ENCODE data around the gene PTPRA. TPM values are rescaled to one million over a fixed set of nuclear protein-coding genes. Genes with fewer than 3 reads are reported as not detected.

PTPRA gene
- total RNA-seq, 1 experiment from 2014 or later, result 47.2 TPM

DNA sequence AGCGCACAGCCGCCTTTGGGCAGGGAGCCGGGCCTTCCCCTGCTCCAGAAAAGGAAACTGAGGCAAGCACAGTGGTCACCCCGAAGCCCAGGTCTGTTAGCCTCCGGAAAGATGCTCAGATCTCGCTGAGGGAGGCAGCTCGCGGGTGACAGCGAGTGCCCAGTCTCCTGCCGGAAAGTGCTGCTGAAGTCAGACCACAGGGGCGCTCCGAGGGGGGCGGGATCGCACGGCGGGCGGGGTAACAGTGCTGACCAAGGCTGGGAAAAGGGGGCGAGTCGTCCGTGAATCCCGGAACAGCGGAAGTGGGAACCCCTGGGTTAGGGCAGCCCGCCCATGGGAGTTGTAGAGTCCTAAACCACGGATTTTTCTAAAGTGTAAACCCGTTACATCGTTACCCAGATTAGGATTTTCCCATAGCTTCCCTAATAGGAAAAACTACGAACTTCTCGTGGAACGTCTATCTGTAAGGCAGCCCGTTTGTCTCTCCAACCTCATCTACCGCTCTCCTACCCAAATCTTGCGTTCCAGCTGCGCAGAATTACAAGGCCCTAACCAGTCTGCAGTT is 32.2 kb upstream of the PTPRA start:
- Mint-ChIP-seq H3K9me3 (peaks cover 5% of the 10 kb centered on the region), H3K4me1 (peaks cover 8% of the 10 kb centered on the region), H3K27me3 (ENCODE audit: low read depth) (peaks cover 27% of the 10 kb centered on the region), H3K4me3 (peak overlapping the region; percentile 75), H3K36me3 (peaks cover 11% of the 10 kb centered on the region), H3K27ac (no peak overlapping the region)
- ChIA-PET POLR2A (no interaction called here), CTCF (interaction anchor here (0.7 to 1.6 kb wide), 4 partner anchors 7 to 85 kb away, joined by 3 to 10 read pairs (median 4); no protein-coding TSS in a partner anchor)
- peak; percentile 45 for ATAC-seq
- peak; percentile 65 for DNase-seq (ENCODE audit: low spot score)
- no peak for TF ChIP-seq MLX (CRISPR knock-in tag; IDR thresholded peaks at IDR 0.05)
- TF ChIP-seq SOX15 (CRISPR knock-in tag; IDR thresholded peaks at IDR 0.05), result no peak
- TF ChIP-seq, protein P1, sequence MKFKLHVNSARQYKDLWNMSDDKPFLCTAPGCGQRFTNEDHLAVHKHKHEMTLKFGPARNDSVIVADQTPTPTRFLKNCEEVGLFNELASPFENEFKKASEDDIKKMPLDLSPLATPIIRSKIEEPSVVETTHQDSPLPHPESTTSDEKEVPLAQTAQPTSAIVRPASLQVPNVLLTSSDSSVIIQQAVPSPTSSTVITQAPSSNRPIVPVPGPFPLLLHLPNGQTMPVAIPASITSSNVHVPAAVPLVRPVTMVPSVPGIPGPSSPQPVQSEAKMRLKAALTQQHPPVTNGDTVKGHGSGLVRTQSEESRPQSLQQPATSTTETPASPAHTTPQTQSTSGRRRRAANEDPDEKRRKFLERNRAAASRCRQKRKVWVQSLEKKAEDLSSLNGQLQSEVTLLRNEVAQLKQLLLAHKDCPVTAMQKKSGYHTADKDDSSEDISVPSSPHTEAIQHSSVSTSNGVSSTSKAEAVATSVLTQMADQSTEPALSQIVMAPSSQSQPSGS (CRISPR knock-in tag; IDR thresholded peaks at IDR 0.05; ENCODE audit: borderline replicate concordance, low read depth), result no peak
- TF ChIP-seq CBFB (CRISPR knock-in tag; IDR thresholded peaks at IDR 0.05; ENCODE audit: low read depth), result no peak
- TF ChIP-seq FOXK1 (CRISPR knock-in tag; IDR thresholded peaks at IDR 0.05), result no peak
- no peak for TF ChIP-seq CREB1 (CRISPR knock-in tag; IDR thresholded peaks at IDR 0.05)
- no peak for TF ChIP-seq ESRRA (CRISPR knock-in tag; IDR thresholded peaks at IDR 0.05; ENCODE audit: borderline replicate concordance)
- no peak for TF ChIP-seq NR1H2 (CRISPR knock-in tag; IDR thresholded peaks at IDR 0.05)
- no peak for TF ChIP-seq TEAD1 (CRISPR knock-in tag; IDR thresholded peaks at IDR 0.05)
- TF ChIP-seq NR3C1 (CRISPR knock-in tag; conservative IDR thresholded peaks at IDR 0.05; ENCODE audit: low read depth), result no peak

GRCh38 chr20:2845607-2846006 is 27.7 kb upstream of the PTPRA start:
- H3K4me3 Mint-ChIP-seq, result no peak overlapping the region
- H3K4me1 Mint-ChIP-seq, result peaks cover 4% of the 10 kb centered on the region
- H3K9me3 Mint-ChIP-seq, result no peaks in the 10 kb centered on the region
- CTCF ChIA-PET, result no interaction called here
- TF ChIP-seq ZMAT4 (CRISPR knock-in tag; IDR thresholded peaks at IDR 0.05), result no peak
- TF ChIP-seq TP53 (CRISPR knock-in tag; IDR thresholded peaks at IDR 0.05), result no peak
- no peak for TF ChIP-seq ATF6 (CRISPR knock-in tag; IDR thresholded peaks at IDR 0.05)
- TF ChIP-seq, protein P2, sequence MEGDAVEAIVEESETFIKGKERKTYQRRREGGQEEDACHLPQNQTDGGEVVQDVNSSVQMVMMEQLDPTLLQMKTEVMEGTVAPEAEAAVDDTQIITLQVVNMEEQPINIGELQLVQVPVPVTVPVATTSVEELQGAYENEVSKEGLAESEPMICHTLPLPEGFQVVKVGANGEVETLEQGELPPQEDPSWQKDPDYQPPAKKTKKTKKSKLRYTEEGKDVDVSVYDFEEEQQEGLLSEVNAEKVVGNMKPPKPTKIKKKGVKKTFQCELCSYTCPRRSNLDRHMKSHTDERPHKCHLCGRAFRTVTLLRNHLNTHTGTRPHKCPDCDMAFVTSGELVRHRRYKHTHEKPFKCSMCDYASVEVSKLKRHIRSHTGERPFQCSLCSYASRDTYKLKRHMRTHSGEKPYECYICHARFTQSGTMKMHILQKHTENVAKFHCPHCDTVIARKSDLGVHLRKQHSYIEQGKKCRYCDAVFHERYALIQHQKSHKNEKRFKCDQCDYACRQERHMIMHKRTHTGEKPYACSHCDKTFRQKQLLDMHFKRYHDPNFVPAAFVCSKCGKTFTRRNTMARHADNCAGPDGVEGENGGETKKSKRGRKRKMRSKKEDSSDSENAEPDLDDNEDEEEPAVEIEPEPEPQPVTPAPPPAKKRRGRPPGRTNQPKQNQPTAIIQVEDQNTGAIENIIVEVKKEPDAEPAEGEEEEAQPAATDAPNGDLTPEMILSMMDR (IDR thresholded peaks at IDR 0.05), result no peak
- TF ChIP-seq TEAD4 (CRISPR knock-in tag; IDR thresholded peaks at IDR 0.05), result no peak
- TF ChIP-seq EMX1 (CRISPR knock-in tag; IDR thresholded peaks at IDR 0.05), result no peak
- TF ChIP-seq NFE2L1 (CRISPR knock-in tag; IDR thresholded peaks at IDR 0.05), result no peak
- TF ChIP-seq ZNF416 (CRISPR knock-in tag; IDR thresholded peaks at IDR 0.05), result no peak
- no peak for TF ChIP-seq SMAD3 (CRISPR knock-in tag; IDR thresholded peaks at IDR 0.05; ENCODE audit: borderline replicate concordance)
- TF ChIP-seq MYBL2 (CRISPR knock-in tag; IDR thresholded peaks at IDR 0.05), result no peak
- no peak for TF ChIP-seq NR1H2 (CRISPR knock-in tag; IDR thresholded peaks at IDR 0.05)
- no peak for TF ChIP-seq ZNF232 (CRISPR knock-in tag; IDR thresholded peaks at IDR 0.05)
- TF ChIP-seq AR (CRISPR knock-in tag; IDR thresholded peaks at IDR 0.05), result no peak
- ATAC-seq (no peak), DNase-seq (ENCODE audit: low spot score) (no peak)
- H3K36me3 Mint-ChIP-seq, result no peaks in the 10 kb centered on the region
- no peak overlapping the region for H3K27ac Mint-ChIP-seq
- POLR2A ChIA-PET, result no interaction called here
- peaks cover 4% of the 10 kb centered on the region; the same call in 1 of the 2 replicates for H3K27me3 Mint-ChIP-seq (ENCODE audit: low read depth)

All from WTC11 (cell line).